Endothelial cell of umbilical vein (primary cell): ENCODE results near the gene OGDH.

Experiments used
- CTCF ChIP-seq, 2 donors: IDR thresholded peaks; 1 replicate in 1 of 2; 2 replicates in 1 of 2; pipeline ENCODE4 v1.5.1; 2011; ENCODE audit warnings: low read length in 2 of 2, mild to moderate bottlenecking in 2 of 2, moderate library complexity in 2 of 2, control low read depth in 1 of 2, inconsistent platforms in 1 of 2, low read depth in 1 of 2; ENCODE audit not compliant: insufficient read depth in 1 of 2; ENCODE audit errors: extremely low read depth in 1 of 2
- EZH2 ChIP-seq: IDR thresholded peaks from 2 replicates; pipeline ENCODE4 v1.6.1; 2012; ENCODE audit warnings: borderline replicate concordance, low read depth, mild to moderate bottlenecking, moderate library complexity, low read length, inconsistent platforms; ENCODE audit not compliant: severe bottlenecking
- FOS ChIP-seq: IDR thresholded peaks from 2 replicates; pipeline ENCODE4 v1.6.1; 2011; ENCODE audit warnings: mild to moderate bottlenecking, low read length, moderate library complexity, borderline replicate concordance; ENCODE audit not compliant: insufficient read depth
- JUN ChIP-seq: IDR thresholded peaks from 2 replicates; pipeline ENCODE4 v1.6.1; 2011; ENCODE audit warnings: borderline replicate concordance, low read depth; ENCODE audit not compliant: insufficient read length, insufficient read depth
- MAX ChIP-seq: IDR thresholded peaks from 2 replicates; pipeline ENCODE4 v1.6.1; 2011; ENCODE audit not compliant: insufficient read depth, insufficient read length
- MYC ChIP-seq: IDR thresholded peaks from one replicate; pipeline ENCODE4 v1.6.1; 2011; ENCODE audit warnings: mild to moderate bottlenecking, low read depth, low read length
- POLR2A ChIP-seq: IDR thresholded peaks from 2 replicates; pipeline ENCODE4 v1.6.1; 2012; ENCODE audit warnings: low read depth, mild to moderate bottlenecking, control low read depth, low read length
- POLR2AphosphoS5 ChIP-seq: IDR thresholded peaks from 2 replicates; pipeline ENCODE4 v1.6.1; 2012; ENCODE audit warnings: low read depth, mild to moderate bottlenecking, control low read depth, low read length, moderate library complexity; ENCODE audit not compliant: insufficient read depth

- TF ChIP-seq POLR2A: no peak
- TF ChIP-seq CTCF (IDR thresholded peaks at IDR 0.05; ENCODE audit: extremely low read depth in 1 of 2, insufficient read depth in 1 of 2, low read depth in 1 of 2, low read length in 2 of 2): no peak
- TF ChIP-seq JUN: no peak
- TF ChIP-seq EZH2: no peak
- TF ChIP-seq POLR2AphosphoS5: no peak
- TF ChIP-seq MYC: no peak
- TF ChIP-seq MAX: no peak
- TF ChIP-seq FOS: no peak
Observed at GRCh38 chr7:44740055-44740454, 133.6 kb downstream of the OGDH start.
